Stimulated activated CD4-positive, alpha-beta T cell treated with anti-CD3 and anti-CD28 coated beads, Interleukin-2, amount 100 ng/mL, for 48 hours (primary cell): ENCODE measurements around the gene SLC16A10.
"Not testable (repeated sequence)": the region's sequence is repeated elsewhere in the genome, so short reads cannot be mapped to it uniquely, and the experiment has no call there.

ENCODE experiments used
- DNase-seq, 2 donors: peaks; one replicate each; pipeline ENCODE4 v3.0.0-alpha.2; 2020

Gene SLC16A10, protein sequence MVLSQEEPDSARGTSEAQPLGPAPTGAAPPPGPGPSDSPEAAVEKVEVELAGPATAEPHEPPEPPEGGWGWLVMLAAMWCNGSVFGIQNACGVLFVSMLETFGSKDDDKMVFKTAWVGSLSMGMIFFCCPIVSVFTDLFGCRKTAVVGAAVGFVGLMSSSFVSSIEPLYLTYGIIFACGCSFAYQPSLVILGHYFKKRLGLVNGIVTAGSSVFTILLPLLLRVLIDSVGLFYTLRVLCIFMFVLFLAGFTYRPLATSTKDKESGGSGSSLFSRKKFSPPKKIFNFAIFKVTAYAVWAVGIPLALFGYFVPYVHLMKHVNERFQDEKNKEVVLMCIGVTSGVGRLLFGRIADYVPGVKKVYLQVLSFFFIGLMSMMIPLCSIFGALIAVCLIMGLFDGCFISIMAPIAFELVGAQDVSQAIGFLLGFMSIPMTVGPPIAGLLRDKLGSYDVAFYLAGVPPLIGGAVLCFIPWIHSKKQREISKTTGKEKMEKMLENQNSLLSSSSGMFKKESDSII

DNA sequence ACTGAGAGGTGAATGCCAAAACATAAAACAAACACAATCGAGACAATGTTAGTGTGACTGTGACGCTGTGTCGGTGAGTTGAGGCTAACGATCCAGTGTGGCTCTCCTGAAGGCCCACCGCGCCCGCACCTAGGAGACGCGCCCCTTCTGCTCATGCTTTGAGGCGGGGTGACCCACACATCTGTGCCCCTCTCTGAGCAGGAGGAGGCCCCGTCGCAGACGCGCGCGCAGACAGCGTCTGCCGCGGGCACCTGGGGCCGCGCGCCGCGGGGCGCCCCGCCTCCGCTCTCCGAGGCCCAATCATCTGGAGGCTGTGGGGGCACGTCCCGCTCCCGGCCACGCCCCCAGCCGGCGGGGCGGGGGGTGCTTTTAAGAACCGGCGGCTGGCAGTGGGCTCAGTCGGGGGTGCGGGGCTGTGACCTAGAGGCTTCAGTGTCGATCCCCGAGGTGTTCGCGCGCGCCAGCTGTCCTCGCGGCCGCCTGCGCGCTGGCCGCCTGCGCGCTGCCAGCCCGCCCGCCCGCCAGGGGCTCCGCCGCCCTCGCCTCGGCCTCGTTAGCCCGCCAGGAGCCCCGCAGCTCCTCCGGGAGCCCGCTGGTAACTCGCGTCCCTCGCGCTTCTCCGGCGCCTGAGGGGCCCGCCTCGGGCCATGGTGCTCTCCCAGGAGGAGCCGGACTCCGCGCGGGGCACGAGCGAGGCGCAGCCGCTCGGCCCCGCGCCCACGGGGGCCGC is at the start of gene SLC16A10:
SLC16A10 (plus strand) TSS at position 398 of the 730 bp plus-strand sequence; CDS start at position 648, 250 bp downstream.
- DNase-seq, result peak; percentile 54 to 67

- DNase-seq, result peak in 1 of 2 donors; percentile 6
Observed at GRCh38 chr6:111038534-111039252, 48.6 kb upstream of the SLC16A10 start.

- DNase-seq, result no peak
Observed at GRCh38 chr6:111041917-111042316, 45.4 kb upstream of the SLC16A10 start.

DNA sequence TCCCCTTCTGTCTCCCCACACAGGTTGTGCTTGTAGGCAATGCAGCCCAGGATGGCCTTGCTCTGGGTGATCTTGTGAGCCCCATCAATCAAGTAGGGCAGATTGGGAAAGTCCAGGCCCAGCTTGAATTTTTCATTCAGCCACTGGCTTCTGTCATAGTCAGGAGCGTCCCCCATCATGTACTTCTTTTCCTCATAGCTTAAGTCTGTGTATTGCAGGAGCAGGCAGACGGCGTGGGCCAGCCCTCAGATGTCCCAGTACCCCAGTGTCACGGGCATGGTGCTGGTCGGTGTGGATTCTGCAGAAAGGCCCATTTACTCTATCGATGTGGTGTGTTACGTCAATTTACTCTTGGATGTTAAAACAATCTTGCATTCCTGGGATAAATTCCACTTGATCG is 40.1 kb upstream of the SLC16A10 start:
- DNase-seq, result no peak

DNA sequence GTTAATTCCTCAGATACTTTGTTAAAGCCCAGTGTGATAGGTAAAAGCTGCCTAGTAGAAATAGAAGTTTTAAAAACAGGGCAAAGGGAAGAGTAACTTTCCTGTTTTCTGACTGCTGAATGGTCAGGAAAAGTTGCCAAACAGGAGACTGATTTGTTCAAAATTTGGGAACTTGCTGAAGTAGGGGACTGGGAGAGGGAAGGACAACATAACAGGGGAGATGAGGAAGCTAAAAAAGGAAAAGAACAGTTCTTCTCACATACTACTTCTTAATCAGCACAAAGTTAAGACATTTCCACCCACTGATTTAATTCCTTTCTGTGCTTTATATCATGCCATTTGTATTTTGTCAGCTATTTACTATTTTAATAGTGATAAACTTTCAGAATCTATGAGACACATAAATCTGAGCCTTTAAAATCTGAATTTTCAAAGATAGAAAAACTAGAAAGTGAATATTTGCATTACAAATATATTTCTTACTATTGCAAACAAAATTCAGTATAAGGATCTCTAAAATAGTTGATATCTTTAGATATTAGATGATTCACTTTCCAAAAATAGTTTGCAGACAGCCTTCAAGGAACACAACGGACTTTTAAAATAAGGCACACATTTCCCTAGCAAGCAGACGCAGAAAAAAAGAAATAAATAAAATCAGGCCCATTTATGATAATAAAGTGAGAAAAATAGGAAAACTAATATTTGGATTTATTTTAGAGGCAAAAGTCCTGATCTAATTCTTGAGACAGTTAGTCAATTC is 36.9 kb upstream of the SLC16A10 start:
- DNase-seq, result no peak

DNA sequence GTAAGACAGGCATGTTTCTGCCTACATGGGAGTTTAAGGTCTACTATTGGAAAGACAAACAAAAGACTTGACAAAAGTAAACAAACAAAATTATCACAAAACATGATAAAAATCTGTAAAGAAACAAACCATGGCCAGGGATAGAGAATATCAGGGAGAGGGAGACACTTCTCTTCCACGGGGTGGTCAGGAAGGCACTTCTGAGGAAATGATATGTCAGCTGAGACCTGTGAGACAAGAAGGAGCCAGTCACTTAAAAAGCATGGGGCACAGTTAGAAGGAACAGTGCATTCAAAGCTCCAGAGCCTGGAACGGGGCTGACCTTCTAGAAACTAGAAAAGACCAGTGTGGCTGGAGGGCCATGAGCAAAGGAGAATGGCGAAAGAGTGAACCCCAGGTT is 35.1 kb upstream of the SLC16A10 start:
- no peak for DNase-seq

DNA sequence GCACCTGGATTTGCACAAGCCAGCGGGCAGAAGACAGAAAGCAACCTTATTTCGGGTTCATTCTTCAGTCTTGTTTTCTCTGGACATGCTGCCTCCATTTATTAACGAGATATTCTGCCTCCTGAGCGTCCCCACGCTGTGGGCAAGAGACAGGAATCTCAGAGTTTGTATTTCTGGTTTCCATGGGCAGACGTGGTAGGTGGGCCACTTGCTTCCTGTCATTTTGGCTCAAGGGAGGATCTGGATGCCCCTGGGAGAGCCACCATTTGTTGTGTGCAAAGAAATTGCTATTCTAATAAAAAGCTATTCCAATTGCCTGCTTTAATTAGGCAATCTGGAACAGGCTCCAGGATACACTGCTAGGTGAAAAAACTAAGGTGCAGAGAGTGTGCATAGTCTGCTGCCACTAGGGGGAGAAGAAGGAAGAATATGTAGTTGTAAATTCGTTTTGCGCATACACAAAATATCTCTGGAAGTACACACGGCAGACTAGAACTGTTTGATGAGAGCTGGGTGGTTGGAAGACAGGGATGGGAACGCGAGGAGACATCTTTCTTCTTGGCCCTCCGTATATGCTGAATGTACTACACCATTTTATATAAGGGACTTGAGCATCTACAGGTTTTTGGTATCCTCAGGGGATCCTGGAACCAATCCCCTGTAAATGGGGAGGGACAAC is 30.1 kb upstream of the SLC16A10 start:
- DNase-seq, result peak in 1 of 2 donors; percentile 16

DNA sequence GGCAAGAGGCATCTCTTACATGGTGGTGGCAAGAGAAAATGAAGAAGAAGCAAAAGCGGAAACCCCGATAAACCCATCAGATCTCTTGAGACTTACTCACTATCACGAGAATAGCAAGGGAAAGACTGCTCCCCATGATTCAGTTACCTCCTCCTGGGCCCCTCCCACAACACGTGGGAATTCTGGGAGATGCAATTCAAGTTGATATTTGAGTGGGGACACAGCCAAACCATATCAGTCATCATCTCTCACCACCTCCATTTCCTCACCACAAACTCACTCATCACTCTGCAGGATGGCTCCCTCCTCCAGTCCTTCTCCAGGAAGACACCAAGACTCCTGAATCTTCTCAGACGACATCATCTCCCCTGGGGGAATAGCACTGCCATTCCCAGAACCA is 25.8 kb upstream of the SLC16A10 start:
- DNase-seq, result no peak

DNA sequence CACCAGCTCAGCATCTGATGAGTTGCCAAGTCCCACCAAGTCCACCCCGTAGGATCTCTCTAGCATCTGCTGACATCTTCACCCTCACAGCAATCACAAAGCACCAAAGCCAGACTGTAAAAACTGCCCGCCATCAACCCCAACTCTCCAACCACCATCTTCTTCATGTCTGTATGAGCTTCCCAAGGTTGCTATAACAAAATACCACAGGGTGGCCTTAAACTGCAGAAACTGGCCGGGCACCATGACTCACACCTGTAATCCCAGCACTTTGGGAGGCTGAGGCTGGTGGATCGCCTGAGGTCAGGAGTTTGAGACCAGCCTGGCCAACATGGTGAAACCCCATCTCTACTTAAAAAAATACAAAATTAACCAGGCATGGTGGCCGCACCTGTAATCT is 25.3 kb upstream of the SLC16A10 start:
- DNase-seq, result not testable (repeated sequence)

DNA sequence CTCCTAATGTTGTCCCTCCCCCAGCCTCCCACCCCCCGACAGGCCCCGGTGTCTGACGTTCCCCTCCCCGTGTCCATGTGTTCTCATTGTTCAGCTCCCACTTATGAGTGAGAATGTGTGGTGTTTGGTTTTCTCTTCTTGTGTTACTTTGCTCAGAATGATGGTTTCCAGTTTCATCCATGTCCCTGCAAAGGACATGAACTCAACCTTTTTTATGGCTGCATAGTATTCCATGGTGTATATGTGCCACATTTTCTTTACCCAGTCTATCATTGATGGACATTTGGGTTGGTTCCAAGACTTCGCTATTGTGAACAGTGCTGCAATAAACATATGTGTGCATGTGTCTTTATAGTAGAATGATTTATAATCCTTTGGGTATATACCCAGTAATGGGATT is 24.4 kb upstream of the SLC16A10 start:
- not testable (repeated sequence) for DNase-seq

DNA sequence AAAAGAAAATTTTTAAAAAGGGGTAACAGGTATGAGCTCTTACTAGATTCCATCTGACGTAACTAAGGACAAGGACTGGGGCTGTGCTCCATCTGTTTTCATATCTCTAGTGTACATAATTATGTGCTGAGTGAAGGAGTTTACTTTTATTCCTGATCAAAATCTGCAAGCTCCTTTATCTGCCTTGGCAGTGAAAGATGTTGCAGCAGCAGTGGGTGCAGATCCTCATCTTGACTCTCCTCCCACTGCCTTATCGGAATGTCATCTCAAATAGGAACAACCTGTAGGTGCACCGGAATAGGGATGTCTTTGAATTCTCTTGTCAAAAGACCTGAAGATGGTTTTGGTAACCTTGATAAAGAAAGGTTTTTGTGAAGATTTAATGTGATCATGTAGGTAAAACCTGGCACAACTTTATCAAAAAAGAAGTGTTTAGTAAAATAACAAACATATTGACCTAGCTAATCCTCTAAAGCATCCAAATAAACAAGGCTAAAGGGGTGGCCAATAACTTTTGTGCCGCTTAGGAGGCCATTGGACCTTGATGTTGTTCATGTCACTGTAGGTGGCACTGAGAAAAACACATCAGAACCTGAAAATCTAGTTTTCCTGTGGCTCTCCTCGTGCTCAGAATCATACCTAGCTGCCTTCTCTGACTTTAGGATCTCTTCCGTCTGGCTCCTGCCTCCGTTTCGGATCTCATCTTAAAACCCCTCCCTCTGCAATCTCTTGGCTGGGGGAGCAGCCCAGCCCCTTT is 19.0 kb upstream of the SLC16A10 start:
- no peak for DNase-seq

DNA sequence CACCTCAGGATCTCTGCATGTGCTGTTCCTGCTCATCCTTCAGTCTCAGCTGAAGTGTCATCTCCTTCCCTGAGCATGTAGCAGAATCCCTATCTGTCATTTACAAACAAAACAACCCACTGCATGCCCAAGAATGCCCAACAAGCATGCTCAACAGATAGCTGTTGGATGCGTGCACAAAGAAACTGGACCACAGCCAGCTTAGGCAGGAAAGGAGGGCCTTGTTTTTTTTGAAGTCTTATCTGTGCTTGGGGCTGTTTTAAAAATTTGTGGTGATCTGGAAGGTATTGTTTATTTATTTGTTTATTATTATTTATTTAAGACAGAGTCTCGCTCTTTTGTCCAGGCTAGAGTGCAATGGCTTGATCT is 18.5 kb upstream of the SLC16A10 start:
- no peak for DNase-seq

- DNase-seq, result no peak
Observed at GRCh38 chr6:111069382-111070104, 17.8 kb upstream of the SLC16A10 start.

DNA sequence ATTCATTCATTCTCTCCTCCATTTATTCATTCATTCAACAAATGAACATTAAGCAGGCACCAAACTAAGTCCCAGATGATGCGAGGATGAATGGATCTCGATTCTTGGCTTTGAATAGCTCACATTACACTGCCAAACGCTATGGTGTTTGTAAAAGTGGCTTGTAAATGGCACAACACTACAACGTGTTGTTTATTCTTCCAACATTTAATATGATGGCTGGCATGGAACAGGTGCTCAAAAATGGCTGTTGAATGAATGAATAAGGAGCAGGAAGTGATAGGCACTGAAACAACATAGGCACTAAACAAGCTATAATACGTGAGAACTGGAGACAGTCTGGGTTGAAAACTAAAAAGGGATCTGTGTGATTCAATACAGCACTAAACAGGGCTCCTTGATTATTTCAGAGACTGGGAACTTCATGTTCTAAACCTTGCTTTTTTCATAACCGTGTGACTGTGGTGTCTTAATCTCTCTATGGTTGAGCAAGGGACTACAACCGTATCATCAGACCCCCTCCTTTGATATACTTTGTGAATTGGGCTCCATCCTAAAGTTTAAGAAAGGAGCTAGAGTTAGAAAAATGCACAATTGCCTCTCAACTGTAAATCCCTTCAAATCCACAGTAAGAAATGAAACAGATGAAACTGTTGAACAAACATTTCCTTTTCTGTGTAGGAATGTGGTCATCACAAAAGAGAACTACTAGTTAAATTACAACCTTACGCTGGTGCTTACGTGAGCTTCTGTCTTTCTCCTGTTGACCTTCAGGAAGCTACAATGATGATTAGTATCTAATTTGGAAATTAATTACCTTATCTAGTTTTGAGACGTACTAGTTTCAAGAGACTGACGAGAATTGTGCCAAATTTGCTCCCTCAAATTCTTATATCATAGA is 16.9 kb upstream of the SLC16A10 start:
- no peak for DNase-seq

GRCh38 chr6:111072801-111073360 is 14.4 kb upstream of the SLC16A10 start:
- no peak for DNase-seq

- no peak for DNase-seq
Observed at GRCh38 chr6:111074311-111074710, 13.0 kb upstream of the SLC16A10 start.

GRCh38 chr6:111076024-111076695 is 11.1 kb upstream of the SLC16A10 start:
- no peak for DNase-seq

DNA sequence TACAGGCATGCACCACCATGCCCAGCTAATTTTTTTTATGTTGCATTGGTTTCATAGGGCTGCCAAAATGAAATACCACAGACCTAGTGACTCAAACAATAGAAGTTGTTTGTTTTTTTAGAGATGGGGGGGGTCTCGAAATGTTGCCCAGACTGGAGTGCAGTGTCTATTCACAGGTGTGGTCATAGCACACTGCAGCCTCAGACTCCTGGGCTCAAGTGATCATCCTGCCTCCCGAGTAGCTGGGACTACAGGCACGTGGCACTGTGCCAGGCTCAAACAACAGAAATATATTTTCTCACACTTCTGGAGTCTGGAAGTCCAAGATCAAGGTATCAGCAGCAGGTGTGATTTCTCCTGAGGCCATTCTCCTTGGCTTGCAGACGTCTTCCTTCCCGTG is 6.6 kb upstream of the SLC16A10 start:
- no peak for DNase-seq
